Stimulated activated naive CD4-positive, alpha-beta T cell treated with Interleukin-2 at 50 U/mL for 16 hours (primary cell): ENCODE results near the gene ARMH1.
"Not testable (repeated sequence)": the region's sequence is repeated elsewhere in the genome, so short reads cannot be mapped to it uniquely, and the experiment has no call there.

Experiments used
- DNase-seq: peaks from one replicate; lab custom pipeline; 2025; lab: John Stamatoyannopoulos, UW

The ARMH1 gene

GRCh38 chr1:44695671-44696070 is 21.2 kb downstream of the ARMH1 start:
- no peak for DNase-seq

GRCh38 chr1:44696101-44696500 is 21.6 kb downstream of the ARMH1 start:
- no peak for DNase-seq

GRCh38 chr1:44696789-44697345 is 22.4 kb downstream of the ARMH1 start:
- DNase-seq, result peak; percentile 12

- DNase-seq, result no peak
Observed at GRCh38 chr1:44698138-44698537, 23.6 kb downstream of the ARMH1 start.

- DNase-seq, result not testable (repeated sequence)
Observed at GRCh38 chr1:44699375-44699774, 24.9 kb downstream of the ARMH1 start.

- no peak for DNase-seq
Observed at GRCh38 chr1:44700573-44700972, 26.1 kb downstream of the ARMH1 start.

GRCh38 chr1:44701141-44701573 is 26.6 kb downstream of the ARMH1 start:
- DNase-seq, result no peak

GRCh38 chr1:44705470-44705869 is 31.0 kb downstream of the ARMH1 start:
- DNase-seq, result no peak

- DNase-seq, result no peak
Observed at GRCh38 chr1:44705938-44706337, 31.4 kb downstream of the ARMH1 start.

GRCh38 chr1:44707112-44707881 is 32.8 kb downstream of the ARMH1 start:
- no peak for DNase-seq

- DNase-seq, result no peak
Observed at GRCh38 chr1:44707959-44708831, 33.7 kb downstream of the ARMH1 start.

- DNase-seq, result no peak
Observed at GRCh38 chr1:44713321-44713781, 38.8 kb downstream of the ARMH1 start.

- no peak for DNase-seq
Observed at GRCh38 chr1:44714532-44714931, 40.0 kb downstream of the ARMH1 start.

GRCh38 chr1:44714944-44715571 is 40.5 kb downstream of the ARMH1 start:
- DNase-seq, result peak; percentile 32

- no peak for DNase-seq
Observed at GRCh38 chr1:44717156-44717555, 42.6 kb downstream of the ARMH1 start.

- no peak for DNase-seq
Observed at GRCh38 chr1:44717653-44718052, 43.1 kb downstream of the ARMH1 start.

- DNase-seq, result no peak
Observed at GRCh38 chr1:44718091-44718490, 43.6 kb downstream of the ARMH1 start.

GRCh38 chr1:44719318-44719717 is 44.8 kb downstream of the ARMH1 start:
- DNase-seq, result no peak

GRCh38 chr1:44720281-44720680 is 45.8 kb downstream of the ARMH1 start:
- no peak for DNase-seq

- DNase-seq, result peak; percentile 81
Observed at GRCh38 chr1:44721485-44722361, 47.2 kb downstream of the ARMH1 start.

GRCh38 chr1:44723064-44723463 is 48.5 kb downstream of the ARMH1 start:
- no peak for DNase-seq
